AG10803 (cell line): ENCODE data around the gene XXYLT1.

Experiments used
- DNase-seq: peaks from one replicate; pipeline ENCODE4 v3.0.0; 2010; ENCODE audit warnings: low read depth
- H3K4me3 ChIP-seq: 2 replicates; pipeline ENCODE4 v1.5.1; 2011; ENCODE audit warnings: mild to moderate bottlenecking, low read length, control low read depth
- CTCF ChIP-seq: conservative IDR thresholded peaks from 2 replicates; pipeline ENCODE4 v1.5.1; 2011; ENCODE audit warnings: mild to moderate bottlenecking, low read length, control low read depth, inconsistent platforms

XXYLT1 gene

GRCh38 chr3:195080571-195081151 is 190.3 kb downstream of the XXYLT1 start:
- DNase-seq = no peak
- no peak for TF ChIP-seq CTCF

GRCh38 chr3:195080125-195080524 is 190.8 kb downstream of the XXYLT1 start:
- no peak for TF ChIP-seq CTCF
- no peak for DNase-seq
- H3K4me3 ChIP-seq = no peak overlapping the region

More at GRCh38 chr3:195080571-195081151, 190.3 kb downstream of the XXYLT1 start:
- H3K4me3 ChIP-seq = no peak overlapping the region

GRCh38 chr3:195079636-195080035 is 191.3 kb downstream of the XXYLT1 start:
- no peak for TF ChIP-seq CTCF
- no peak for DNase-seq
- H3K4me3 ChIP-seq = no peak overlapping the region

- DNase-seq = no peak
- no peak overlapping the region for H3K4me3 ChIP-seq
- TF ChIP-seq CTCF = no peak
Observed at GRCh38 chr3:195078891-195079440, 192.0 kb downstream of the XXYLT1 start.

- DNase-seq = no peak
- TF ChIP-seq CTCF = no peak
- no peak overlapping the region for H3K4me3 ChIP-seq
Observed at GRCh38 chr3:195077611-195078540, 193.1 kb downstream of the XXYLT1 start.

- TF ChIP-seq CTCF = no peak
- no peak for DNase-seq
- no peak overlapping the region for H3K4me3 ChIP-seq
Observed at GRCh38 chr3:195076981-195077610, 193.9 kb downstream of the XXYLT1 start.
